Measurements from ENCODE around the gene MEST.
"Not testable (repeated sequence)": the region's sequence is repeated elsewhere in the genome, so short reads cannot be mapped to it uniquely, and the experiment has no call there.

MEST gene

DNA sequence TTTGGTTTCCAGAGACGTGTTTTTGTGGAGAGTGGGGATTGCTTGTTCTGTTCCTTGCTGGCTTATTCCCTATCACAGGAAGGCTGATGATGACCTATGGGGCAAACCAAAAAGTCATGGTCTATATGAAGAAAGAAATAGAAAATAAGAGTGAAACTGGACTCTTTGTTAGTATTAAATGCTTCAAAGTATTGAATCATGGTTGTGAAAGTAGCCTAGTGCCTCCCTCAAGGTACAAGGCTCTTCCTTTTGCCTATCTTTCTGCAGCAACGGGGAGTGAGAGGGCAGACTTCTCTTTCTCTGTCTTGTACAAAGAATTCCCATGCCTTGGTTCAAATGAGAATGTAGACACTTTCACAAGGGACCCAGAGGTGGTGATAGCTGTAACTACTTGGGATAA lies 9.0 kb downstream of the MEST start:
- TF ChIP-seq, protein P1, sequence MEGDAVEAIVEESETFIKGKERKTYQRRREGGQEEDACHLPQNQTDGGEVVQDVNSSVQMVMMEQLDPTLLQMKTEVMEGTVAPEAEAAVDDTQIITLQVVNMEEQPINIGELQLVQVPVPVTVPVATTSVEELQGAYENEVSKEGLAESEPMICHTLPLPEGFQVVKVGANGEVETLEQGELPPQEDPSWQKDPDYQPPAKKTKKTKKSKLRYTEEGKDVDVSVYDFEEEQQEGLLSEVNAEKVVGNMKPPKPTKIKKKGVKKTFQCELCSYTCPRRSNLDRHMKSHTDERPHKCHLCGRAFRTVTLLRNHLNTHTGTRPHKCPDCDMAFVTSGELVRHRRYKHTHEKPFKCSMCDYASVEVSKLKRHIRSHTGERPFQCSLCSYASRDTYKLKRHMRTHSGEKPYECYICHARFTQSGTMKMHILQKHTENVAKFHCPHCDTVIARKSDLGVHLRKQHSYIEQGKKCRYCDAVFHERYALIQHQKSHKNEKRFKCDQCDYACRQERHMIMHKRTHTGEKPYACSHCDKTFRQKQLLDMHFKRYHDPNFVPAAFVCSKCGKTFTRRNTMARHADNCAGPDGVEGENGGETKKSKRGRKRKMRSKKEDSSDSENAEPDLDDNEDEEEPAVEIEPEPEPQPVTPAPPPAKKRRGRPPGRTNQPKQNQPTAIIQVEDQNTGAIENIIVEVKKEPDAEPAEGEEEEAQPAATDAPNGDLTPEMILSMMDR (IDR thresholded peaks at IDR 0.05; ENCODE audit: borderline replicate concordance, insufficient read depth, low read depth, low read length), result no peak
- no peak overlapping the region for H3K4me3 ChIP-seq (ENCODE audit: low read depth, low read length)

DNA sequence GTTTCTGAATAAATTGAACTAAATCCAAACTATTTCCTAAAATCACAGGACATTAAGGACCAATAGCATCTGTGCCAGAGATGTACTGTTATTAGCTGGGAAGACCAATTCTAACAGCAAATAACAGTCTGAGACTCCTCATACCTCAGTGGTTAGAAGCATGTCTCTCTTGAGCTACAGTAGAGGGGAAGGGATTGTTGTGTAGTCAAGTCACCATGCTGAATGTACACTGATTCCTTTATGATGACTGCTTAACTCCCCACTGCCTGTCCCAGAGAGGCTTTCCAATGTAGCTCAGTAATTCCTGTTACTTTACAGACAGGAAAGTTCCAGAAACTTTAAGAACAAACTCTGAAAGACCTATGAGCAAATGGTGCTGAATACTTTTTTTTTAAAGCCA lies 13.9 kb downstream of the MEST start:
- TF ChIP-seq, protein P1 (IDR thresholded peaks at IDR 0.05; ENCODE audit: borderline replicate concordance, insufficient read depth, low read depth, low read length), result no peak

DNA sequence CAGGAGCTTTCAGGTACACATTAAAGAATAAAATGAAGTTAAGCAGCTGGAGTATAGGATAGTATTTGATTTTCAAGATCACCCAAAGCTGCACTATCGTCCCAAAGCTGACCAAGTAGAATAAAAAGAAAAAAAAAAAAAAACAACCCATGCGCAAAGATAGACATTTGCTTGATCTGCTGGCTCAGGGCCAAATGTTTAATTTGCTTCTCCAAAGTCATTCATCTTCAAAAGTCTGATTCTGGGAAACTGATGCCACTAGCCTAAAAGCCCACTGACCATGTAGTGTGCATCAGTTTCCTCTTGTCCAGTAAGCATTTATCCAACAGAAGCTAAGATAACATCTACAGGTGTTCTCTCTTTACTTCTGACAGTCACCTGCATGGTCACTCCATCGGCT lies 14.5 kb downstream of the MEST start:
- TF ChIP-seq, protein P1 (IDR thresholded peaks at IDR 0.05; ENCODE audit: borderline replicate concordance, insufficient read depth, low read depth, low read length), result no peak
- no peak overlapping the region for H3K4me3 ChIP-seq (ENCODE audit: low read depth, low read length)

More for the DNA sequence above, 13.9 kb downstream of the MEST start:
- no peak overlapping the region for H3K4me3 ChIP-seq (ENCODE audit: low read depth, low read length)

DNA sequence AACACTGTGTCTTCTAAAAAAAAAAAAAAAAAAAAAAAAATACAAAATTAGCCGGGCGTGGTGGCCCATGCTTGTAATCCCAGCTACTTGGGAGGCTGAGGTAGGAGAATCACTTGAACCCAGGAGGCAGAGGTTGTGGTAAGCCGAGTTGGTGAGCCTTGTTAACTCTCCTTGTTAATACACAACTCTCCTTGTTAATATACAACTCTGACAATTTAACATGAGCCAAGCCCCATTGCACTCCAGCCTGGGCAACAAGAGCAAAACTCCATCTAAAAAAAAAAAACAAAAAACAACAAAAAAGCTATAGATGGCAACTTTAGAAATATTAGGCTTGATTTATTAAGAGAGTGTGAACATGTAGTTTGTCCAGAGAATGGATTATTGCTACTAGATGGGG lies 20.2 kb downstream of the MEST start:
- H3K4me3 ChIP-seq (ENCODE audit: low read depth, low read length), result not testable (repeated sequence)

DNA sequence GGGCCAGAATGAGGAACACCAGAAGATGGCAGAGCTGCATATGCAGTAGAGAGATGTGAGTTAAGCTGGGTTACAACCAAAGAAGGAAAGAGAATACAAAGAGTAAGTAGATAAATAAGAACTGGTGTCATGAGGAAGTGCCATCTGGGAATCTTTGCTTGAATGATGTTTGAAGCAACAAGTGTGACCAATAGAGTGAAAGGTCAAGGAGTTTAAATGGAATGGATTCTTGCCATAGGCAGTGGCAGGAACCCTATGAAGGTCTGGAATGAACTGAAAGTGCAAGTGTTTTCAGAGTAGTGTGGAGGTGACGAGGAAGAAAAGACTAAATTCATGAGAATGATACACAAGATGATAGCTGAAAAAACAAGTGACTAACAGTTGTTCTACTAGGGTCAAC lies 21.6 kb downstream of the MEST start:
- no peak overlapping the region for H3K4me3 ChIP-seq (ENCODE audit: low read depth, low read length)
- TF ChIP-seq, protein P1 (IDR thresholded peaks at IDR 0.05; ENCODE audit: borderline replicate concordance, insufficient read depth, low read depth, low read length), result no peak

DNA sequence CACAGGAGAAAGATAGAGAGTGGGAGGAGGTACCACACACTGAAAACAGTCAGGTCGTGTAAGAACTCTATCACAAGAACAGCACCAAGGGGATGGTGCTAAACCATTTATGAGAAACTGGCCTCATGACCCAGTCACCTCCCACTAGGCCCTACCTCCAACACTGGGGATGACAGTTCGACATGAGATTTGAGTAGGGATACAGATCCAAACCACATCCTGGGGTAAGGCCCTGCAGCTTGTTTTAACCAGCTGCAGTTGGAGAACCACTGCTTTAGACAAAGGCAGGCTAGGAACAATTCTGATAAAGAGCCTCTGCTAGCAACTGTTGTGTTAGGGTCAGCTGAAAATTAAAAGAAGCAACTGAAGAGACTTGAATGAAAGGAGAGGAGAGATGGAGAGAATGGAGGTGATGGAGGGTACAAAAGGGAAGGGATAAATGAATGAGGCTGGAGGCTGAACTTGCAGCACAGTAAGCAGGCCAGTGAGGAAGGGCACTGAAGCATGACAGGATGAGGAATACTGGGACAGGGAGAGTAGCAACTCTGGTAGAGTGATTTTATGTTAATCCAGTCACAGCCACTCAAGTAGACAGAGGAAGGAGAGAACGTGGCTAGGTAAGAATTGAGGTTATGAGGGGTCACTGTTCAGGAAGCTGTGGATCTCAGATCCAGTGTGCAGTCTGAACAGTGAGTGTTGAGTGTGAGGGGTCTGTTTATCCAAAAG lies 23.6 kb downstream of the MEST start:
- no peak overlapping the region for H3K4me3 ChIP-seq (ENCODE audit: low read depth, low read length)
- TF ChIP-seq, protein P1 (IDR thresholded peaks at IDR 0.05; ENCODE audit: borderline replicate concordance, insufficient read depth, low read depth, low read length), result no peak

DNA sequence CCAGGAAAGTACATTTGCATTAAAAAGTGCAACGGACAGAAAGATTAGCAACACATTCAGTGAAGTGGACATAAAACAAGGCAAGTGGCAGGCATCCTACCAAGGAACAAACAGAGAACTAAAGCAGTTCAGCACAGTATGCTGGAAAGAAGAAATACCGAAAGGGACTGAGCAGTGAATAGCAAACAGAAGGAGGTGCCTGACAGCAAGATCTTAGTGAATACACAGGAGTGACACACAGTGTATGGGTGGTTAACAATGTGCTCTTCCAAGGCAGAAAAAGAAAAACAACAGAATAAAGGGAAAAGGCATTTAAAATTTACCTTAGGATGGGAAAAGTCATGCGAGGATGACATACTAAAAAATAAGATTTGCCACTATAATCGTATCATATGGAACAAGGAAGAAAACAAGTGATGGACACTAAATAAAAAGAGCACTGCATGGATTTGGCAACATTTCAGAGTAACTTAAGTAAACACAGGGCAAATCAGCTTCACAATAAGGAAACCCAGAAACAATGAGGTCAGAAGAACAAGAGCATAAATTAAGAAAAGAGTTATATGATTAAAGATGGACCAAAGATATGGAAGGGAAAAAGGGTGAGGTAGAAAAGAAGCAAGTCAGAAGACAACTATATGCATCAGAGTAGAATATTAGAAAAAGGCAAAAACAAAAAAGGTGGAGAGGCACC lies 29.5 kb downstream of the MEST start:
- TF ChIP-seq, protein P1 (IDR thresholded peaks at IDR 0.05; ENCODE audit: borderline replicate concordance, insufficient read depth, low read depth, low read length), result no peak
- no peak overlapping the region for H3K4me3 ChIP-seq (ENCODE audit: low read depth, low read length)

DNA sequence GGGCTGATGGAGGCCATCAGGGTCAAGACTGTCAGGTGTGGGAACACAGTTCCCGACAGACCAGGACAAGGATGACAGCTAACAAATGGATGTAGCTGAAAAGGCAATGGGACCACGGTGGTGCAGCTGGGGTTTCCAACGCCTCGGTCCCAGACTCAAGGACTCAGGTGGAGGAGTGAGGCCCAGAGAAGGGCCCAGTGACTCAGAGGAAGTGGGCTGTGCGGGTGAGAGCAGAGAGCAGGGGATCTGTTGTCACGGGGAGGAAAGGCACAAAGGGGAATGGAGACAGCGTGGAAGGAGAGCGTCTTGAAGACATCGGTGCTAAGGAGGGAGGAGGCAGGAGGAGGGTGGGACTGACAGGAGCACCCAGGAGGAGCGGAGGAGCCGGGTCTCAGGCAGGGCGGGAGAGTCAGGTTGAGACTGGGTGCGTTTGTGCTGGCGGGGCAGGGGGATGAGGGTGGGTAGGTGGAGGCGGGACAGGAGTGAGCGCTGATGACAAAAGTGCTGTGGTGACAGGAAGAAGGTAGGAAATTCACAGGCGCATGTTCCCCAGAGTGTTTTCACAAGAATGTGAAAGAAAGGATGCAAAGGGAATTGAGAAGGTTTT lies 31.7 kb downstream of the MEST start:
- not testable (repeated sequence) for H3K4me3 ChIP-seq (ENCODE audit: low read depth, low read length)

Data from GM12875 (cell line).